ENCODE data around the gene AGPAT1.

DNA sequence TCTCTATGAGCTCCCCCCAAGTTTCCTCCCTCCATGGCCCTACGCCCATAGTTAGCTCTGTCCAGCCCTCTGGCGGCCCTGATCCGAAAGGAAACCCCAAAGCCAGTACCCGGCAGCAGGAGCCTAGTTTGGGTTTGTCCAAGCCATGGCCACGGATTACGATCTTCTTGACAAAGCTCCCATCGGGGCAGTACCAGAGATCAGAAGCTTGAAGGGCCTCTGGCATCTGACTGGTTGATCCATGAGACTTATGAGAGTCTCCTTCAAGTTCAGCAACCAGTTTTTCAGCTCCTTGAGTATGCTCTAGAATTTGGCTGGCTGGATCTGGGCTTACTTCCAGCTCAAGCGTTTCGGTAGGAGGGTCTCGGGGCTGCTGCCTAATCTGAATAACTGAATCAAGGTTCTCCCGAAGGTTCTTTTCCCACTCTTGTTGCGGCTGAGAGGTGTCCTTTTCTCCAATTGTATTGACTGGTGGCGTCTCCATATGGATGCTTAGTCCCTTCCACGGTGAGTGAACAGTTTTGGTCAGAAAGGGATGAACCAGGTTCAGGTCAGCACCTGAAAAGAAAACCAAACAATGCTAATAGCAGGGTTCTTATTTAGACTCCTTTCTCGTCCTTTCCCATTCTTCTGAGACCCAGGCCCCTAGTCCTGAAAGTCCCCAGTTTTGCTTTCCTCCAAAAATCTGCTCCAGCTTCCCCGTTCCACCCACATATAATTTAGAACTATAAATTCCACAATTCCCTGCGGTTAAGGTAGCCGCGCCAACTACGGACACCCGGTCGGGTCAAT is 46.4 kb downstream of the AGPAT1 start:
- TF ChIP-seq POLR2A (IDR thresholded peaks at IDR 0.05; ENCODE audit: low read depth, low read length), result no peak
- TF ChIP-seq POLR2AphosphoS5 (IDR thresholded peaks at IDR 0.05; ENCODE audit: low read depth, low read length), result no peak
- TF ChIP-seq TAF1 (IDR thresholded peaks at IDR 0.05; ENCODE audit: borderline replicate concordance, low read depth, low read length), result no peak

All from GM12892 (cell line).